Ovary (tissue), 9 donors: ENCODE results near the gene TKTL1. TPM values are rescaled to one million over a fixed set of nuclear protein-coding genes. Genes with fewer than 3 reads are reported as not detected.

ENCODE experiments used
- DNase-seq, 5 donors: peaks; one replicate each; pipeline ENCODE4 v3.0.0-alpha.2; 2019 to 2020
- H3K27ac ChIP-seq, 2 donors: fragments of 200-600 bp; one replicate each; pipeline versions ENCODE4 v1.5.1 to v1.8.0; 2019 to 2022
- H3K27me3 ChIP-seq: fragments of 200-600 bp; one replicate; pipeline ENCODE4 v1.8.0; 2022
- H3K36me3 ChIP-seq: fragments of 200-600 bp; sonication (generic); one replicate; pipeline ENCODE4 v1.5.1; 2019
- H3K4me1 ChIP-seq: one replicate; pipeline ENCODE4 v1.8.1; 2013; ENCODE audit warnings: mild to moderate bottlenecking, moderate library complexity; ENCODE audit not compliant: insufficient read depth
- H3K4me3 ChIP-seq: fragments of 200-600 bp; sonication (generic); one replicate; pipeline ENCODE4 v1.5.1; 2017
- H3K9me3 ChIP-seq, 2 donors: fragments of 200-600 bp in 1 of 2; sonication (generic) in 1 of 2; one replicate each; pipeline versions ENCODE4 v1.5.1 to v1.8.1; 2013 to 2019; ENCODE audit warnings: mild to moderate bottlenecking in 1 of 2, moderate library complexity in 1 of 2
- EP300 ChIP-seq: sonication (generic); formaldehyde crosslinking; IDR thresholded peaks from one replicate; pipeline ENCODE4 v1.6.1; 2017; ENCODE audit warnings: antibody characterized with exemption
- POLR2A ChIP-seq: fragments of 450-650 bp; IDR thresholded peaks from one replicate; pipeline ENCODE4 v1.6.1; 2017; ENCODE audit warnings: antibody characterized with exemption, mild to moderate bottlenecking, moderate library complexity
- WGBS, 3 donors: extraction: QIAGEN DNeasy Blood & Tissue Kit in 1 of 3; methylation state at CpG; one replicate each; pipeline versions ENCODE4 v1.1.5 to v1.1.7; 2013 to 2017; 5-methylcytosine and 5-hydroxymethylcytosine counted together
- intact Hi-C, 4 donors: fragments of 100-400 bp; cut with DNase I; formaldehyde crosslinking; loops; one replicate each; pipeline versions ENCODE4 v1.11.0 to v1.15.1; 2022 to 2023
- polyA plus RNA-seq, 2 donors: library from polyadenylated mRNA; stranded (reverse); fragments of 200-250 nt in 1 of 2; fragments of 350-450 nt in 1 of 2; fragmentation: Illumina TruSeq in 1 of 2; extraction: RNeasy Lipid Tissue Mini Kit (QIAGEN cat#74804) in 1 of 2; gene quantifications; one replicate each; pipeline ENCODE4 v1.2.3, GENCODE V29; 2013 to 2014
- total RNA-seq, 7 donors: library from RNA; depleted of rRNA in 2 of 7; stranded (reverse); fragments of >200 nt in 2 of 7; fragmentation: NEBNext Ultra II Directional in 3 of 7; extraction: Animal tissue kit (Norgen Biotek cat#: 25700) in 3 of 7; gene quantifications; one replicate each; pipeline versions ENCODE4 v1.1.0 to v1.2.4, GENCODE V29; 2016 to 2023
- TF ChIP-seq, protein P1 (sequence below), 3 donors: fragments of 450-650 bp in 2 of 3; fragments of 200-600 bp in 1 of 3; IDR thresholded peaks; one replicate each; pipeline versions ENCODE4 v1.5.1 to v1.8.0; 2016 to 2022; ENCODE audit warnings: antibody characterized with exemption in 3 of 3, mild to moderate bottlenecking in 1 of 3
- donor health status: DM: no; HTN: no; CAD: no; lungs with moderate emphysema.
- donor health status: DM: no; HTN: no; CAD: no.
- donor health status: Bipolar disorder and iron deficiency.
- donor health status: DM: yes; HTN: yes; CAD: no.
- donor health status: DM: no; HTN: no; CAD: no.
- donor health status: DM: yes; HTN: yes; CAD: no.

Gene TKTL1
- total and polyA plus RNA-seq, 9 donors = 0.12 to 0.91 (median 0.30) TPM; not detected in 3

DNA sequence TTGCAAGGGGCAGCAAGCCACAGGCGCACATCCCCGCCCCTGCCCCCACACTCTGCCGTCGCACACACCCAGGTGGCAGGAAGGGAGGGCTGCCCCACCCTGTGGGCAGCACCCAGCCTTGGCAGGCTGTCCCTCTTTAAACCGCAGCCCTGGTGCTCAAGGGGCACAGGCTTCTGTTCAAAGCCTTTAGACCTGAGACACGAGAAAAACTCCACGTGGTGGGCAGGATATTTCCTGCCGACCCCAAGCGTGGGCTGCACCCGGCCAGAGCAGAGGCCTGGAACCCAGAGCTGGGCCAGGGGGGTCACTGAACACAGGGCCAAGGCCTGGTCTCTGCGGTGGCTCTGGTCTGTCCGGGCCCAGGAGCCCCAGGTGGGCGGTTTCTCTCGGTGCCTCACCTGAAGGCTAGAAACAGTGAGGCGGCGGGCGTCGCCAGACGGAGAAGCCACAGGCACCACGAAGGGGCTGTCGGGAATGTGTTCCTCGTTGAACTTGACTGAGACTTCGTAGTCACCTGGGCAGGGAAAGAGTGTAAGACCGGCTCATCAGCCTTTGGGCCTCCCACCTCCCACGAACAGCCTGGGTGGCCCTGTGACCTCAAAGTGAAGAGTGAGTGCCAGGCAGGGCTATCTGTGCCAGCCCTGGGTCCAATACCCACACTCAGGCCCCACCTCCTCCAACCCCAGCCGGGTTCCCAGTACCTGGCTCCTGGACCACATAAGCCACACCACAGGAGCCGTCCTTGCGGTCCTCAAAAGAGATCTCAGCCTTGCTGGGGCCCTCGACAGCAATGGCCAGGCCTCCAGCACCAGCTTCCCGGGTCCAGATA is 55.8 kb downstream of the TKTL1 start:
- intact Hi-C loops = no loop called here
- WGBS, 3 donors = 73 to 80% (median 74%) methylated on average over 29 to 30 of the region's 30 CpGs
- no peaks in the 10 kb centered on the region for H3K36me3 ChIP-seq
- no peaks in the 10 kb centered on the region for H3K9me3 ChIP-seq
- H3K4me1 ChIP-seq = no peaks in the 10 kb centered on the region
- H3K27ac ChIP-seq = no peak overlapping the region
- peak in 2 of 5 donors; percentile 26 to 36 for DNase-seq
- no peak overlapping the region for H3K4me3 ChIP-seq
- H3K27me3 ChIP-seq = no peaks in the 10 kb centered on the region
- TF ChIP-seq EP300 = no peak
- TF ChIP-seq POLR2A = no peak
- TF ChIP-seq, protein P1, sequence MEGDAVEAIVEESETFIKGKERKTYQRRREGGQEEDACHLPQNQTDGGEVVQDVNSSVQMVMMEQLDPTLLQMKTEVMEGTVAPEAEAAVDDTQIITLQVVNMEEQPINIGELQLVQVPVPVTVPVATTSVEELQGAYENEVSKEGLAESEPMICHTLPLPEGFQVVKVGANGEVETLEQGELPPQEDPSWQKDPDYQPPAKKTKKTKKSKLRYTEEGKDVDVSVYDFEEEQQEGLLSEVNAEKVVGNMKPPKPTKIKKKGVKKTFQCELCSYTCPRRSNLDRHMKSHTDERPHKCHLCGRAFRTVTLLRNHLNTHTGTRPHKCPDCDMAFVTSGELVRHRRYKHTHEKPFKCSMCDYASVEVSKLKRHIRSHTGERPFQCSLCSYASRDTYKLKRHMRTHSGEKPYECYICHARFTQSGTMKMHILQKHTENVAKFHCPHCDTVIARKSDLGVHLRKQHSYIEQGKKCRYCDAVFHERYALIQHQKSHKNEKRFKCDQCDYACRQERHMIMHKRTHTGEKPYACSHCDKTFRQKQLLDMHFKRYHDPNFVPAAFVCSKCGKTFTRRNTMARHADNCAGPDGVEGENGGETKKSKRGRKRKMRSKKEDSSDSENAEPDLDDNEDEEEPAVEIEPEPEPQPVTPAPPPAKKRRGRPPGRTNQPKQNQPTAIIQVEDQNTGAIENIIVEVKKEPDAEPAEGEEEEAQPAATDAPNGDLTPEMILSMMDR (IDR thresholded peaks at IDR 0.05) = no peak

DNA sequence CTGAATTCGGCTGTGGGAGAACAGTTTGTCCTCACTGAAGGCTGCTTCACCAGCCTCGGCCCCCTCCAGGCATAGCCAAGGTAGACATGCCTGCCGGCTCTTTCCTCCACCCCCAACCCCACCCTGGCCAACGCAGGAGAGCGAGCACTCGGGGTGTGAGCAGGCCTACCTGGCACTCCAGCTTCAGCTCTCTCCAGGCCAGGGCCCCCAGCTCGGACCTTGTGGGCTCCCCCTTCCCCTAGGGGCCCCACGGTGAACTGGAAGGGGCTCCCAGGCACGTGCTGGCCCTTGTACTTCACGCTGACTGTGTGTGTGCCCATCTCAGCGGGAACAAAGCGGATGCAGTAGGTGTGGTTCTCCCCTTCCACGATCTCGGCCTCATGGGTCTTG is 56.4 kb downstream of the TKTL1 start:
- Histone ChIP-seq H3K27ac (no peak overlapping the region), H3K4me3 (no peak overlapping the region), H3K4me1 (no peaks in the 10 kb centered on the region), H3K9me3 (no peaks in the 10 kb centered on the region), H3K36me3 (no peaks in the 10 kb centered on the region), H3K27me3 (no peaks in the 10 kb centered on the region)
- intact Hi-C loops = no loop called here
- no peak for DNase-seq
- 63 to 77% (median 74%) methylated on average over 8 to 14 of the region's 14 CpGs for WGBS, 3 donors
- TF ChIP-seq, protein P1 (IDR thresholded peaks at IDR 0.05) = no peak
- TF ChIP-seq EP300 (no peak), POLR2A (no peak)

DNA sequence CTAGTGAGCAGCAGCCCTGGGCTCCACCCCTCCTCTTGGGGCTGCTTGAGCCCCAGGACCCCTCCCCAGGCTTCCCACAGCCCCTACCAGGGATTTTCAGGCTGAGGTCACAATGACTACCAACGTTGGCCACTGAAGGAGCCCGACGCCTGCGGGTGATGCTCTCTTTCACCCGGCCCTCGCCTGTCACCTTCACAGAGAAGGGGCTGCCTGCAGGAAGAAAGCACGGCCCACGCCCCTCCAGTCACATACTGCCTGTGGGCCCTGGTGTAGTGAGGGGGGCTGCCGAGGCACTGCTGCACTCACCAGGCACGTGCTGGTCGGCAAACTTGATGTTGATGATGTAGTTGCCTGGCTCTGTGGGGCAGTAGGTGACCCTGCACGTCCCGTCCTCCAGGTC is 56.9 kb downstream of the TKTL1 start:
- 76 to 77% (median 77%) methylated on average over 11 to 13 of the region's 13 CpGs for WGBS, 3 donors
- Histone ChIP-seq H3K4me3 (no peak overlapping the region), H3K27me3 (no peaks in the 10 kb centered on the region), H3K27ac (no peak overlapping the region), H3K9me3 (no peaks in the 10 kb centered on the region), H3K36me3 (no peaks in the 10 kb centered on the region), H3K4me1 (no peaks in the 10 kb centered on the region)
- intact Hi-C loops = no loop called here
- DNase-seq = no peak
- TF ChIP-seq POLR2A = no peak

DNA sequence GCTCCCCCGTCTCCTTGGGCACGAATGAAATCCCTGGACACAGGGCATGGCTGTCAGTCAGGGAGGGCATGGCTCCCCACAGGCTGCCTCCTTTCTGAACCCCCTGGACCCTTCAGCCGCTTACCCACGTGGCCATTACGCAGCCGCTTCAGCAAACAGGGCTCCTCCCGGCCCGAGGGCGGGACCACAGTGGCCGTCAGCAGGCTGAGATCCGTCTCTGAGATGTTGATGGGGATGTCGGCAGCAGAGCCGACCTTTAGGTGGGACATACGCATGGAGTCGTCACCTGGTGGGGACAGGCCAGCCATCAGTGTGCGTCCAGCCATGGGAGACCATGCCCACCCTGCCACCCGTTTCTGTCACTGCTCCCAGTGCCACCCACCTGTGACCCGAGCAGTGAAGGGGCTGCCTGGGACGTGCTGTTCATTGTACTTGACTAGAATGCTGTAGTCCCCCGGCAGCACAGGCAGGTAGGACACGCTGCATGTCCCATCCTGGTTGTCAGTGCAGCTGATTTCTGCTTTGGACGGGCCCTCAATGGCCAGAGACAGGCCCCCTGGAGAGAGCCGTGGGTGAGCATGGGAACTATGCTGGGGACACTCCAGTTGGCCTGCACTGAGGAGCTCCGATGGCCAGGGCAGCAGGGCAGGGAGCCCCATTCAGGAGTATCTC is 57.7 kb downstream of the TKTL1 start:
- no peaks in the 10 kb centered on the region for H3K27me3 ChIP-seq
- TF ChIP-seq EP300 (no peak), POLR2A (no peak)
- TF ChIP-seq, protein P1 (IDR thresholded peaks at IDR 0.05) = no peak
- no peaks in the 10 kb centered on the region for H3K4me1 ChIP-seq
- DNase-seq = no peak
- 73 to 80% (median 77%) methylated on average over 24 of the region's 24 CpGs for WGBS, 3 donors
- H3K36me3 ChIP-seq = no peaks in the 10 kb centered on the region
- no peaks in the 10 kb centered on the region for H3K9me3 ChIP-seq
- H3K4me3 ChIP-seq = no peak overlapping the region
- intact Hi-C loops = no loop called here
- no peak overlapping the region for H3K27ac ChIP-seq

DNA sequence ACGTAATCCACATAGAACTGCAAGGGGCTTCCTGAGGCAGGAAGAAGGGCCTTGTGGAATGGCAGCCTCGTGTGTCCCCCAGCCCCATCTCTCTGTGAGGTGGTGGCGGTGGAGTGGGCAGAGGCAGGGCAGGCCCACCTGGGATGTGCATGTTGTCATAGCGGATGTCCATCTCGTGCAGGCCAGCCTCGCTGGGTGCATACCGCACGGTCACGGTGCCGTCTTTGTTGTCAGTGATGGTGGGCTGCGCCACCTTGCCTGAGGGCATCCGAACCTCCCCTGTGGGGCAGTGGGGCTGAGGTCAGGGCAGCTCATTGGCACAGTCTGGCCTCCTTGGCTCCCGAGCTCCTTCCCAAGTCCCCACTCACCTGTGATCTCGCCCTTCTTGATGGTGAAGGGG is 58.4 kb downstream of the TKTL1 start:
- Histone ChIP-seq H3K4me3 (no peak overlapping the region), H3K9me3 (no peaks in the 10 kb centered on the region), H3K27ac (no peak overlapping the region), H3K27me3 (no peaks in the 10 kb centered on the region), H3K36me3 (no peaks in the 10 kb centered on the region), H3K4me1 (no peaks in the 10 kb centered on the region)
- DNase-seq = no peak
- WGBS, 3 donors = 80 to 85% (median 83%) methylated on average over 5 to 14 of the region's 14 CpGs
- TF ChIP-seq POLR2A (no peak), EP300 (no peak)
- TF ChIP-seq, protein P1 (IDR thresholded peaks at IDR 0.05) = no peak
- intact Hi-C loops = no loop called here
